Transverse colon (tissue), 3 donors: Measurements from ENCODE around the gene CHID1.

Source experiments
- EP300 ChIP-seq: sonication (generic); formaldehyde crosslinking; IDR thresholded peaks from one replicate; pipeline ENCODE4 v1.6.1; 2017; ENCODE audit warnings: antibody characterized with exemption, low read depth
- POLR2A ChIP-seq: fragments of 450-650 bp; IDR thresholded peaks from one replicate; pipeline ENCODE4 v1.6.1; 2016; ENCODE audit warnings: antibody characterized with exemption, mild to moderate bottlenecking, moderate library complexity
- TF ChIP-seq, protein P1 (sequence below), 5 experiments: fragments of 200-600 bp in 3 of 5; fragments of 450-650 bp in 2 of 5; sonication (generic) in 3 of 5; IDR thresholded peaks; 1 replicate in 2 of 5; 2 replicates in 3 of 5; pipeline ENCODE4 v1.5.1; 2016 to 2017; ENCODE audit warnings: antibody characterized with exemption in 5 of 5, inconsistent platforms in 3 of 5, mild to moderate bottlenecking in 2 of 5, moderate library complexity in 1 of 5

DNA sequence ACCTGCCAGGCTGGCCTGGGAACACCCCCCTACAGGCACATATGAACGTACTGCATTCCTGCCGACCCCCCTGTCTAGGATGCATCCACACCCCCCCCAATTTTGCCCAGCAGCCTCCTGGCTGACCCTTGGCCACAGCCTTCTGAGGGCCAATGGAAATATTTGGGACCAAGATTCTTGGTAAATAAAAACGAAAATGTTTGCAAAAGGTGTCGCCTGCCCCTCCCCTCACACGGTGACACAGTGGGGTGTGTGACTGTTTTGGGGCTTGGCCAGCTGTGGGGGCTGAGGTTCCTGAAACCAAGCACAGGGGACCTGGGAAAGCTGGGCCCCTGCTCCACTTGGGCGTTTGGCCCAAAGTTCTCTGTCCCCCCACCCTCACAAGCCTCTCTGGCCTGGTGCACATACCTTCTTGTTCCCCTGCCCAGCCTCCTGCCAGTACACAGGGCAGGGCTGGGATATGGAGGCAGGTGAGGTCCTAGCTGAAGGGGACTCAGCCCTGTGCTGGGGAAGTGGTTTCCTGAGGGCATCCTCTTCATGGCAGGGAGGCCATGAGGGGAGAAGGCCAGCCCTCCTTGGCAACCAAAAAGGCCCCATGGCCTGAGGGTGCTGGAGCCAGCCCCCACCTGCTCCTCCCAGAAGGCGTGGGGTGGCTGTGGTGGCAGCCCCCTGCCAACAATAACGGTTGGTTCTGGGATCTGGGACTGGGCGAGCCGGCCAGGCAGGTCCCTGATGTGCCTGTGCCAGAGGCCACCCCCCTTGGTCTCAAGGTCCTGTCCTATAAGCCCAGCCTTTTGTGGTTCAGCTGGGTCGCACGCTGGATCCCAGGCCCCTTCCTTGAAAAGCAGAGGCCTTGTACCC lies 85.0 kb downstream of the CHID1 start:
- TF ChIP-seq, protein P1, sequence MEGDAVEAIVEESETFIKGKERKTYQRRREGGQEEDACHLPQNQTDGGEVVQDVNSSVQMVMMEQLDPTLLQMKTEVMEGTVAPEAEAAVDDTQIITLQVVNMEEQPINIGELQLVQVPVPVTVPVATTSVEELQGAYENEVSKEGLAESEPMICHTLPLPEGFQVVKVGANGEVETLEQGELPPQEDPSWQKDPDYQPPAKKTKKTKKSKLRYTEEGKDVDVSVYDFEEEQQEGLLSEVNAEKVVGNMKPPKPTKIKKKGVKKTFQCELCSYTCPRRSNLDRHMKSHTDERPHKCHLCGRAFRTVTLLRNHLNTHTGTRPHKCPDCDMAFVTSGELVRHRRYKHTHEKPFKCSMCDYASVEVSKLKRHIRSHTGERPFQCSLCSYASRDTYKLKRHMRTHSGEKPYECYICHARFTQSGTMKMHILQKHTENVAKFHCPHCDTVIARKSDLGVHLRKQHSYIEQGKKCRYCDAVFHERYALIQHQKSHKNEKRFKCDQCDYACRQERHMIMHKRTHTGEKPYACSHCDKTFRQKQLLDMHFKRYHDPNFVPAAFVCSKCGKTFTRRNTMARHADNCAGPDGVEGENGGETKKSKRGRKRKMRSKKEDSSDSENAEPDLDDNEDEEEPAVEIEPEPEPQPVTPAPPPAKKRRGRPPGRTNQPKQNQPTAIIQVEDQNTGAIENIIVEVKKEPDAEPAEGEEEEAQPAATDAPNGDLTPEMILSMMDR (IDR thresholded peaks at IDR 0.05) = no peak
- TF ChIP-seq EP300 (no peak), POLR2A (peak; percentile 34)
